Measurements from ENCODE around the gene NXPH4.

NXPH4 gene

DNA sequence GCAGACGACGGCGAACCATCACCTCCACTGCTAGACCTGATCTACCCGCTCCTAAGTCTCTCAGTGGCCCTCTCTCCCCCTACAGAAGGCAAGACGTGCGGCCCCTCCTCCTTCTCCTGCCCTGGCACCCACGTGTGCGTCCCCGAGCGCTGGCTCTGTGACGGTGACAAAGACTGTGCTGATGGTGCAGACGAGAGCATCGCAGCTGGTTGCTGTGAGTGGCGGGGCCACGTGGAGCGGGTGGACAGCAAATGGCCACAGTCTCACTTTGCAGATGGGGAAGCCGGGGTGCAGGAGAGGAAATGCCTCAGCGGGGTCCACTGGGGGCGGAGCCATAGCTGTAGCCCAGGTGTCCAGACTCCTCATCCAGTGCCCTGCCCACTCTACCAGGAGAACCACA lies 21.4 kb upstream of the NXPH4 start:
- no peak for DNase-seq (ENCODE audit: low read depth in 2 of 2)
- TF ChIP-seq, protein P1, sequence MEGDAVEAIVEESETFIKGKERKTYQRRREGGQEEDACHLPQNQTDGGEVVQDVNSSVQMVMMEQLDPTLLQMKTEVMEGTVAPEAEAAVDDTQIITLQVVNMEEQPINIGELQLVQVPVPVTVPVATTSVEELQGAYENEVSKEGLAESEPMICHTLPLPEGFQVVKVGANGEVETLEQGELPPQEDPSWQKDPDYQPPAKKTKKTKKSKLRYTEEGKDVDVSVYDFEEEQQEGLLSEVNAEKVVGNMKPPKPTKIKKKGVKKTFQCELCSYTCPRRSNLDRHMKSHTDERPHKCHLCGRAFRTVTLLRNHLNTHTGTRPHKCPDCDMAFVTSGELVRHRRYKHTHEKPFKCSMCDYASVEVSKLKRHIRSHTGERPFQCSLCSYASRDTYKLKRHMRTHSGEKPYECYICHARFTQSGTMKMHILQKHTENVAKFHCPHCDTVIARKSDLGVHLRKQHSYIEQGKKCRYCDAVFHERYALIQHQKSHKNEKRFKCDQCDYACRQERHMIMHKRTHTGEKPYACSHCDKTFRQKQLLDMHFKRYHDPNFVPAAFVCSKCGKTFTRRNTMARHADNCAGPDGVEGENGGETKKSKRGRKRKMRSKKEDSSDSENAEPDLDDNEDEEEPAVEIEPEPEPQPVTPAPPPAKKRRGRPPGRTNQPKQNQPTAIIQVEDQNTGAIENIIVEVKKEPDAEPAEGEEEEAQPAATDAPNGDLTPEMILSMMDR (IDR thresholded peaks at IDR 0.05; ENCODE audit: low read depth, low read length) = no peak
- H3K4me3 ChIP-seq (replicated peaks in 1 of 2; ENCODE audit: low read depth in 2 of 2, low read length in 2 of 2) = no peak overlapping the region

GRCh38 chr12:57195611-57196371 lies 20.8 kb upstream of the NXPH4 start:
- DNase-seq (ENCODE audit: low read depth in 2 of 2) = no peak

GRCh38 chr12:57196439-57196838 lies 20.2 kb upstream of the NXPH4 start:
- TF ChIP-seq, protein P1 (IDR thresholded peaks at IDR 0.05; ENCODE audit: low read depth, low read length) = no peak
- DNase-seq (ENCODE audit: low read depth in 2 of 2) = no peak
- H3K4me3 ChIP-seq (replicated peaks in 1 of 2; ENCODE audit: low read depth in 2 of 2, low read length in 2 of 2) = no peak overlapping the region

More at GRCh38 chr12:57195611-57196371, 20.8 kb upstream of the NXPH4 start:
- H3K4me3 ChIP-seq (replicated peaks in 1 of 2; ENCODE audit: low read depth in 2 of 2, low read length in 2 of 2) = no peak overlapping the region
- TF ChIP-seq, protein P1 (IDR thresholded peaks at IDR 0.05; ENCODE audit: low read depth, low read length) = no peak

GRCh38 chr12:57196956-57197355 lies 19.6 kb upstream of the NXPH4 start:
- no peak for DNase-seq (ENCODE audit: low read depth in 2 of 2)
- TF ChIP-seq, protein P1 (IDR thresholded peaks at IDR 0.05; ENCODE audit: low read depth, low read length) = no peak
- no peak overlapping the region for H3K4me3 ChIP-seq (replicated peaks in 1 of 2; ENCODE audit: low read depth in 2 of 2, low read length in 2 of 2)

GRCh38 chr12:57198329-57198728 lies 18.3 kb upstream of the NXPH4 start:
- TF ChIP-seq, protein P1 (IDR thresholded peaks at IDR 0.05; ENCODE audit: low read depth, low read length) = no peak
- no peak overlapping the region for H3K4me3 ChIP-seq (replicated peaks in 1 of 2; ENCODE audit: low read depth in 2 of 2, low read length in 2 of 2)

GRCh38 chr12:57199191-57199590 lies 17.4 kb upstream of the NXPH4 start:
- no peak for DNase-seq (ENCODE audit: low read depth in 2 of 2)
- TF ChIP-seq, protein P1 (IDR thresholded peaks at IDR 0.05; ENCODE audit: low read depth, low read length) = no peak
- no peak overlapping the region for H3K4me3 ChIP-seq (replicated peaks in 1 of 2; ENCODE audit: low read depth in 2 of 2, low read length in 2 of 2)

More at GRCh38 chr12:57198329-57198728, 18.3 kb upstream of the NXPH4 start:
- no peak for DNase-seq (ENCODE audit: low read depth in 2 of 2)
